ENCODE measurements around the gene UBE3D.

DNA sequence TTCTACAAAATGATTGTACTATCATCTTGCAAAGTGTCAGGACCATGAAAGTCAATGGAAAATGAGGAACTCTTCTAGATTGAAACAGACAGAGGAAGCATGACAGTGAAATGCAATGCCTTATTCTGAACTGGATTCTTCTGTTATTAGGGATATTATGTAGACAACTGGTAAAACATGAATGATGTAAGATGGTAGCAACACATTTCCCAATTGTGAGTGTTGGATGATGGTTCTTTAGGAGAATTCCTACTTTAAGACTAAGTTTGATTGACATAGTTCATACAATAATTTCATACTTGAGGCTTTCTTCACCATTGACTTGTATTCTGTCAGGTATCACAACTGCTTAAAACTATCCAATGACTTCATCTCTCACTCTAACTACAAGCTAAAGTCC lies 4.5 kb downstream of the UBE3D start:
- TF ChIP-seq, protein P1, sequence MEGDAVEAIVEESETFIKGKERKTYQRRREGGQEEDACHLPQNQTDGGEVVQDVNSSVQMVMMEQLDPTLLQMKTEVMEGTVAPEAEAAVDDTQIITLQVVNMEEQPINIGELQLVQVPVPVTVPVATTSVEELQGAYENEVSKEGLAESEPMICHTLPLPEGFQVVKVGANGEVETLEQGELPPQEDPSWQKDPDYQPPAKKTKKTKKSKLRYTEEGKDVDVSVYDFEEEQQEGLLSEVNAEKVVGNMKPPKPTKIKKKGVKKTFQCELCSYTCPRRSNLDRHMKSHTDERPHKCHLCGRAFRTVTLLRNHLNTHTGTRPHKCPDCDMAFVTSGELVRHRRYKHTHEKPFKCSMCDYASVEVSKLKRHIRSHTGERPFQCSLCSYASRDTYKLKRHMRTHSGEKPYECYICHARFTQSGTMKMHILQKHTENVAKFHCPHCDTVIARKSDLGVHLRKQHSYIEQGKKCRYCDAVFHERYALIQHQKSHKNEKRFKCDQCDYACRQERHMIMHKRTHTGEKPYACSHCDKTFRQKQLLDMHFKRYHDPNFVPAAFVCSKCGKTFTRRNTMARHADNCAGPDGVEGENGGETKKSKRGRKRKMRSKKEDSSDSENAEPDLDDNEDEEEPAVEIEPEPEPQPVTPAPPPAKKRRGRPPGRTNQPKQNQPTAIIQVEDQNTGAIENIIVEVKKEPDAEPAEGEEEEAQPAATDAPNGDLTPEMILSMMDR (optimal IDR thresholded peaks at IDR 0.05 in 1 of 3, IDR thresholded peaks at IDR 0.05 in 1 of 3, conservative IDR thresholded peaks at IDR 0.05 in 1 of 3; ENCODE audit: extremely low read depth in 1 of 3, insufficient read depth in 2 of 3, low read length in 3 of 3): no peak
- TF ChIP-seq EZH2 (IDR thresholded peaks at IDR 0.05; ENCODE audit: low read length): no peak

Measured in keratinocyte (primary cell).